KMS-11 (cell line): ENCODE measurements around the gene BRF1.

Source experiments
- H2AFZ ChIP-seq: fragments of 200-600 bp; sonication (generic); 2 replicates; pipeline ENCODE4 v1.6.1; 2016; ENCODE audit warnings: antibody characterized with exemption, mixed run types, low read depth
- H3K27ac ChIP-seq: fragments of 200-600 bp; sonication (generic); 2 replicates; pipeline ENCODE4 v1.6.1; 2016; ENCODE audit warnings: mild to moderate bottlenecking, mixed run types
- H3K27me3 ChIP-seq: fragments of 200-600 bp; sonication (generic); 2 replicates; pipeline ENCODE4 v1.6.1; 2017; ENCODE audit warnings: mild to moderate bottlenecking, low read depth, mixed run types, moderate library complexity; ENCODE audit not compliant: insufficient read depth
- H3K36me3 ChIP-seq: fragments of 200-600 bp; sonication (generic); 2 replicates; pipeline ENCODE4 v1.6.1; 2017; ENCODE audit warnings: mild to moderate bottlenecking, mixed run types; ENCODE audit not compliant: insufficient read depth
- H3K4me1 ChIP-seq: fragments of 200-600 bp; sonication (generic); 2 replicates; pipeline ENCODE4 v1.6.1; 2016; ENCODE audit warnings: mild to moderate bottlenecking, low read depth, mixed run types; ENCODE audit not compliant: poor library complexity, severe bottlenecking
- H3K4me2 ChIP-seq: fragments of 200-600 bp; sonication (generic); 2 replicates; pipeline ENCODE4 v1.7.0; 2016; ENCODE audit warnings: mild to moderate bottlenecking, mixed run types
- H3K4me3 ChIP-seq: fragments of 200-600 bp; sonication (generic); IDR thresholded peaks from 2 replicates; pipeline ENCODE4 v1.6.1; 2017; ENCODE audit warnings: low read depth, low read length, mixed read lengths; ENCODE audit not compliant: insufficient read depth
- H3K79me2 ChIP-seq: fragments of 200-600 bp; sonication (generic); 2 replicates; pipeline ENCODE4 v1.6.1; 2016; ENCODE audit warnings: low read depth, mixed run types; ENCODE audit not compliant: insufficient read depth
- H3K9ac ChIP-seq: fragments of 200-600 bp; sonication (generic); 2 replicates; pipeline ENCODE4 v1.6.1; 2016; ENCODE audit warnings: mild to moderate bottlenecking, mixed run types
- H4K20me1 ChIP-seq: fragments of 200-600 bp; sonication (generic); 2 replicates; pipeline ENCODE4 v1.6.1; 2016; ENCODE audit warnings: mild to moderate bottlenecking, mixed run types; ENCODE audit not compliant: insufficient read depth
- TF ChIP-seq, protein P1 (sequence below): fragments of 200-600 bp; sonication (generic); conservative IDR thresholded peaks from 2 replicates; pipeline ENCODE4 v1.6.1; 2017; ENCODE audit warnings: low read depth, mild to moderate bottlenecking, antibody characterized with exemption, low read length, moderate library complexity, mixed read lengths

Gene BRF1

DNA sequence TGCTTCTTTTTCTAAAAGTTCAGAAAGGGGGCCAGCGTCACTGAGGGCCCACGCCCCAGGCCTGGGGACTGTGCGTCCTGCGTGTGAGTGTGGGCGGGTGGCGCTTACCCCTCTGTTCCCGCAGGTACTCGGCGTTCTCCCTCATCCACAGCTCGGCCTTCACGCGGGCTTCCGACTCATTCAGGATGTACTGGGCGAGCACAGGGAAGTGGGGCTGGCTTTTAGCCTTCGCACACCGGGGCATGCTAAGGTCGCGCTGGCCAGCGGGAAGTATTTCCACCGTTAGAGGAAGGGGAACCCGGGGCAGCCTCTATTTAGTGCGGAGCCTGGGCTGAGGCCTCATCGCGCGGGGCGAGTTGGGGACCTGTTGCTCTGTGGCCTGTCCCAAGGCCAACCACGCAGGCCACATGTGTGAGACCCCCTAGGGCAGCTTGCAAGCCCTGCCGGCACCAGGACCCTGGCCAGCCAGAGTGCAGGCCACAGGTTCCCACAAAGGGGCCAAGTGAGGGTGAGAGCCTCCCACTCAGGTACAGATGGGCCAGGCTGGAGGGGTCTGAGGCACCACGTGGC is 81.7 kb downstream of the BRF1 start:
- Histone ChIP-seq H3K4me3 (no peak overlapping the region), H2AFZ (no peak overlapping the region), H3K36me3 (no peaks in the 10 kb centered on the region), H3K4me2 (no peak overlapping the region), H3K27ac (no peak overlapping the region), H3K9ac (no peak overlapping the region), H3K4me1 (no peaks in the 10 kb centered on the region), H4K20me1 (no peaks in the 10 kb centered on the region), H3K79me2 (no peaks in the 10 kb centered on the region), H3K27me3 (no peaks in the 10 kb centered on the region)
- TF ChIP-seq, protein P1, sequence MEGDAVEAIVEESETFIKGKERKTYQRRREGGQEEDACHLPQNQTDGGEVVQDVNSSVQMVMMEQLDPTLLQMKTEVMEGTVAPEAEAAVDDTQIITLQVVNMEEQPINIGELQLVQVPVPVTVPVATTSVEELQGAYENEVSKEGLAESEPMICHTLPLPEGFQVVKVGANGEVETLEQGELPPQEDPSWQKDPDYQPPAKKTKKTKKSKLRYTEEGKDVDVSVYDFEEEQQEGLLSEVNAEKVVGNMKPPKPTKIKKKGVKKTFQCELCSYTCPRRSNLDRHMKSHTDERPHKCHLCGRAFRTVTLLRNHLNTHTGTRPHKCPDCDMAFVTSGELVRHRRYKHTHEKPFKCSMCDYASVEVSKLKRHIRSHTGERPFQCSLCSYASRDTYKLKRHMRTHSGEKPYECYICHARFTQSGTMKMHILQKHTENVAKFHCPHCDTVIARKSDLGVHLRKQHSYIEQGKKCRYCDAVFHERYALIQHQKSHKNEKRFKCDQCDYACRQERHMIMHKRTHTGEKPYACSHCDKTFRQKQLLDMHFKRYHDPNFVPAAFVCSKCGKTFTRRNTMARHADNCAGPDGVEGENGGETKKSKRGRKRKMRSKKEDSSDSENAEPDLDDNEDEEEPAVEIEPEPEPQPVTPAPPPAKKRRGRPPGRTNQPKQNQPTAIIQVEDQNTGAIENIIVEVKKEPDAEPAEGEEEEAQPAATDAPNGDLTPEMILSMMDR: no peak

DNA sequence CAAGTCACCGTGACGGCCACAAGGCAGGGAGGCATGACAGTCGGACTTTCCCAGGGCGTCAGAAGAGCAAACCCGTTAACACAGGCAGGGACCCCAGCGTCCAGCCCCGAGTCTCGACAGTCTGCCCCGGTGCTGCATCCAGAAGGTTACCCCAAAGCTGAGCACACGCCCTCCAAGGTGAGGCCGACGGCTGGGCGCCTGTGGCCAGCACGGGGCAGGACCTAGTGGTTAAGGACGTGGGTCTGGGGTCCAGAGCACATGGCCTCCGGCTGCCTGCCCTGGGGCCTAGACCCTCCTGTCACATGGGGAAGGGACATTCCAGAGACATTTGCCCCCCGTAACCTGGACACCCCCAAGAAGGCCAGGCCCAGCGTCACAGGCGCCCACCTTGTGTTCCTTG is 82.2 kb downstream of the BRF1 start:
- H4K20me1 ChIP-seq: no peaks in the 10 kb centered on the region
- no peaks in the 10 kb centered on the region for H3K36me3 ChIP-seq
- H3K9ac ChIP-seq: no peak overlapping the region
- no peaks in the 10 kb centered on the region for H3K79me2 ChIP-seq
- no peak overlapping the region for H3K4me3 ChIP-seq
- no peak overlapping the region for H2AFZ ChIP-seq
- H3K27me3 ChIP-seq: no peaks in the 10 kb centered on the region
- H3K4me2 ChIP-seq: no peak overlapping the region
- H3K27ac ChIP-seq: no peak overlapping the region
- no peaks in the 10 kb centered on the region for H3K4me1 ChIP-seq
- TF ChIP-seq, protein P1: no peak

GRCh38 chr14:105217774-105218173 is 83.0 kb downstream of the BRF1 start:
- Histone ChIP-seq H3K4me2 (no peak overlapping the region), H3K79me2 (no peaks in the 10 kb centered on the region), H3K4me1 (no peaks in the 10 kb centered on the region), H4K20me1 (no peaks in the 10 kb centered on the region), H3K4me3 (no peak overlapping the region), H3K9ac (no peak overlapping the region), H2AFZ (no peak overlapping the region), H3K27ac (no peak overlapping the region), H3K27me3 (no peaks in the 10 kb centered on the region), H3K36me3 (no peaks in the 10 kb centered on the region)
- TF ChIP-seq, protein P1: no peak

GRCh38 chr14:105216490-105217247 is 84.1 kb downstream of the BRF1 start:
- no peaks in the 10 kb centered on the region for H3K36me3 ChIP-seq
- H3K79me2 ChIP-seq: no peaks in the 10 kb centered on the region
- H3K9ac ChIP-seq: no peak overlapping the region
- H4K20me1 ChIP-seq: no peaks in the 10 kb centered on the region
- no peak overlapping the region for H3K27ac ChIP-seq
- H3K4me1 ChIP-seq: no peaks in the 10 kb centered on the region
- TF ChIP-seq, protein P1: no peak
- H3K4me2 ChIP-seq: no peak overlapping the region
- H3K27me3 ChIP-seq: no peaks in the 10 kb centered on the region
- H3K4me3 ChIP-seq: no peak overlapping the region
- no peak overlapping the region for H2AFZ ChIP-seq
